Endothelial cell (in vitro differentiated cells): ENCODE measurements around the gene DFFB. TPM values are rescaled to one million over a fixed set of nuclear protein-coding genes. Genes with fewer than 3 reads are reported as not detected.

ENCODE experiments used
- DNase-seq: peaks from one replicate; pipeline ENCODE4 v3.0.0; 2021; ENCODE audit warnings: low spot score
- H3K27ac Mint-ChIP-seq: one replicate; pipeline ENCODE4 v1.8.0; 2021; ENCODE audit warnings: mixed read lengths, inconsistent platforms; ENCODE audit not compliant: unreplicated experiment
- H3K27me3 Mint-ChIP-seq: one replicate; pipeline ENCODE4 v1.8.0; 2021; ENCODE audit warnings: mild to moderate bottlenecking, moderate library complexity, mixed read lengths, inconsistent platforms; ENCODE audit not compliant: unreplicated experiment
- H3K36me3 Mint-ChIP-seq: one replicate; pipeline ENCODE4 v1.8.0; 2021; ENCODE audit warnings: mild to moderate bottlenecking, low read depth, mixed read lengths, inconsistent platforms; ENCODE audit not compliant: unreplicated experiment
- H3K4me1 Mint-ChIP-seq: one replicate; pipeline ENCODE4 v1.8.0; 2021; ENCODE audit warnings: mild to moderate bottlenecking, mixed read lengths, inconsistent platforms; ENCODE audit not compliant: unreplicated experiment
- H3K4me3 Mint-ChIP-seq: one replicate; pipeline ENCODE4 v1.8.0; 2021; ENCODE audit warnings: mild to moderate bottlenecking, mixed read lengths, inconsistent platforms; ENCODE audit not compliant: unreplicated experiment
- H3K9me3 Mint-ChIP-seq: one replicate; pipeline ENCODE4 v1.8.0; 2021; ENCODE audit warnings: mixed read lengths, inconsistent platforms; ENCODE audit not compliant: unreplicated experiment
- total RNA-seq: library from RNA; stranded (reverse); fragmentation: NEBNext Ultra II Directional; extraction: Animal tissue kit (Norgen Biotek cat#: 25700); gene quantifications from one replicate; pipeline ENCODE4 v1.2.1, GENCODE V29; 2021; ENCODE audit not compliant: unreplicated experiment
- TF ChIP-seq, protein P1 (sequence below): fragments of 200-600 bp; sonication (generic); IDR thresholded peaks from one replicate; pipeline ENCODE4 v1.5.0; 2021; ENCODE audit warnings: antibody characterized with exemption; ENCODE audit not compliant: unreplicated experiment

Gene DFFB
- total RNA-seq, 1 donor from 2014 or later, result 6.8 TPM

DNA sequence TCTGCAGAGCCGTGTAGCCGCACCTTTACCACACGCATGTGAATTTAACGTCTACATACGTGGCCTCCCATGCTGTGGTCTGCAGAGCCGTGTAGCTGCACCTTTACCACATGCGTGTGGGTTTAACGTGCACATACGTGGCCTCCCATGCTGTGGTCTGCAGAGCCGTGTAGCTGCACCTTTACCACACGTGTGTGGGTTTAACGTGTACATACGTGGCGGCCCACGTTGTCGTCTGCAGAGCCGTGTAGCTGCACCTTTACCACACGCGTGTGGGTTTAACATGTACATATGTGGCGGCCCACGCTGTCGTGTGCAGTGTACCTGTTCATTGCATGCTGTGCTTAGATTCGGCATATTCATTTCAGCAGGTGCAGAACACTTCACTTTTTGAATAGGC is 17.5 kb downstream of the DFFB start:
- TF ChIP-seq, protein P1, sequence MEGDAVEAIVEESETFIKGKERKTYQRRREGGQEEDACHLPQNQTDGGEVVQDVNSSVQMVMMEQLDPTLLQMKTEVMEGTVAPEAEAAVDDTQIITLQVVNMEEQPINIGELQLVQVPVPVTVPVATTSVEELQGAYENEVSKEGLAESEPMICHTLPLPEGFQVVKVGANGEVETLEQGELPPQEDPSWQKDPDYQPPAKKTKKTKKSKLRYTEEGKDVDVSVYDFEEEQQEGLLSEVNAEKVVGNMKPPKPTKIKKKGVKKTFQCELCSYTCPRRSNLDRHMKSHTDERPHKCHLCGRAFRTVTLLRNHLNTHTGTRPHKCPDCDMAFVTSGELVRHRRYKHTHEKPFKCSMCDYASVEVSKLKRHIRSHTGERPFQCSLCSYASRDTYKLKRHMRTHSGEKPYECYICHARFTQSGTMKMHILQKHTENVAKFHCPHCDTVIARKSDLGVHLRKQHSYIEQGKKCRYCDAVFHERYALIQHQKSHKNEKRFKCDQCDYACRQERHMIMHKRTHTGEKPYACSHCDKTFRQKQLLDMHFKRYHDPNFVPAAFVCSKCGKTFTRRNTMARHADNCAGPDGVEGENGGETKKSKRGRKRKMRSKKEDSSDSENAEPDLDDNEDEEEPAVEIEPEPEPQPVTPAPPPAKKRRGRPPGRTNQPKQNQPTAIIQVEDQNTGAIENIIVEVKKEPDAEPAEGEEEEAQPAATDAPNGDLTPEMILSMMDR, result no peak
- H3K36me3 Mint-ChIP-seq, result peaks cover 39% of the 10 kb centered on the region
- DNase-seq, result no peak
- no peaks in the 10 kb centered on the region for H3K4me1 Mint-ChIP-seq
- H3K4me3 Mint-ChIP-seq, result no peak overlapping the region
- peaks cover 1% of the 10 kb centered on the region for H3K27me3 Mint-ChIP-seq
- H3K27ac Mint-ChIP-seq, result no peak overlapping the region
- no peaks in the 10 kb centered on the region for H3K9me3 Mint-ChIP-seq

DNA sequence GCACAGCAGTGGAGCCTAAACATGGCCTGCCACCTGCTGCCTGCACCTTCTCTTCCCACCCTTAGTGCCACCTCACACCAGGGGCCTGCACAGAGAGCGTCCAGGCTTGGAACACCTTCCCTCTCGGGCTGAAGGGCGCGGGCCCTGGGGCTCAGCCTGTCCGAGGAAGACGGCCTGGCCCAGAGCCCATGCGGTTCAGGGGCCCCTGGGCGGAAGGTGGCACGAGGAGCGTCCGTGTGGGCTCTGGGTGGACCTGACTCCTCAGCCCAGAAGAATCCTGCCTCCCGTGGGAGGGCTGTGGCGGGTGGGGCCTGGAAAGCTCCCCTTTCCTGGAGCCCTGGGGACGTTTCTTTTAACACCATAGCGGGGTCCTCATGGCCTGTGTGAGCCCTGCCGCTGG is 19.4 kb downstream of the DFFB start:
- Mint-ChIP-seq H3K4me3 (no peak overlapping the region), H3K36me3 (peaks cover 30% of the 10 kb centered on the region), H3K4me1 (no peaks in the 10 kb centered on the region), H3K27me3 (no peaks in the 10 kb centered on the region), H3K27ac (no peak overlapping the region), H3K9me3 (no peaks in the 10 kb centered on the region)
- DNase-seq, result no peak
- TF ChIP-seq, protein P1, result no peak

DNA sequence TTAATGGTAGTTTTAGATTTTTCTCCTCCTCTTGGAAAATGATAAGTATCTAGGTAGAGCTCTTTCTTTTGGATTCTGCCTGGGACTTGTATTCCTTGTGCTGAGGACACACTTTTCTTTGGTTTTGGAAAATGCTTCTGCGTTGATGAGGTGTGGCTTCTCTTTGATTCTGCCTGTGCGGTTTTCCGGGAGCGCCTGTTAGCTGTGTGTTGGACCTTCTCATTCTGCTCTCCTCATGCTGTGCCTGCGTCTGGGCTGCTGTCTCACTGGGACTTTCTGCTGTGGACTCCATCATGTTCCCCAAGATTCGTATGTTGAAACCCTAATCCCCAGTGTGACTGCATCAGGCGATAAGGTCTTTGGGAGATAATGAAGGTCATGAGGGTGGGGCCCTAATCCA is 21.8 kb downstream of the DFFB start:
- Mint-ChIP-seq H3K9me3 (no peaks in the 10 kb centered on the region), H3K27ac (no peak overlapping the region), H3K4me1 (no peaks in the 10 kb centered on the region), H3K27me3 (peaks cover 4% of the 10 kb centered on the region), H3K36me3 (peaks cover 23% of the 10 kb centered on the region), H3K4me3 (no peak overlapping the region)
- TF ChIP-seq, protein P1, result no peak
- no peak for DNase-seq

DNA sequence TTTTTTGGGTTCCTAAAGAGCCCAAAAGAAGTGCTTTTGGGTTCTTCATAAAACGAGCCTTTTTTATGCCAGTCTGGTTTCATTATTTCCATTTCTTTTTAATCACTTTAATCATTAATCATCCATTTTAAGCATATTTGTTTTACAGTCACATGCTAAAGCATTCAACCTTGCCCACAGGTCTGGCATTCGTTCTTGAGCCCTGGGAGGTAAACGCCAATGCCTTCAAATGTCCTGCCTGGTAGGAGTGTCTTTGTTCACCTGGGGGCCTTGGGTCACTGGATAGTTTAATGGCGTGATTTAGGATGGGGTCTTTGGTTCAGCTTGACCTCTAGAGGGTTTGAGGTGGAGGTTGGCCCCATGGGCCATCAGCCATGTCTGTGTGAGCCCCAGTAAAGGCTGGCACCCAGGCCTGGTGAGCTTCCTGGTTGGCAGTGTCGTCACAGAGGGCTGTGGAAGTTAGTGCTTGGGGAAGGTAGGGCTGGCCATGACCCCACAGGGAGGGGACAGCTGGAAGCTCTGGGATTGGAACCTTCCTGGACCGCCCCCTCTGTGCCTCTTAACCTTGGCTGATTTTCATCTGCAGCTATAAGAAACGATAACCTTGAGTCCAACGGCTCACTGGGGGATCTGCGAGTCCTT is 22.6 kb downstream of the DFFB start:
- H3K27ac Mint-ChIP-seq, result no peak overlapping the region
- H3K9me3 Mint-ChIP-seq, result no peaks in the 10 kb centered on the region
- peaks cover 23% of the 10 kb centered on the region for H3K36me3 Mint-ChIP-seq
- TF ChIP-seq, protein P1, result no peak
- H3K4me1 Mint-ChIP-seq, result no peaks in the 10 kb centered on the region
- DNase-seq, result no peak
- H3K4me3 Mint-ChIP-seq, result no peak overlapping the region
- peaks cover 4% of the 10 kb centered on the region for H3K27me3 Mint-ChIP-seq

DNA sequence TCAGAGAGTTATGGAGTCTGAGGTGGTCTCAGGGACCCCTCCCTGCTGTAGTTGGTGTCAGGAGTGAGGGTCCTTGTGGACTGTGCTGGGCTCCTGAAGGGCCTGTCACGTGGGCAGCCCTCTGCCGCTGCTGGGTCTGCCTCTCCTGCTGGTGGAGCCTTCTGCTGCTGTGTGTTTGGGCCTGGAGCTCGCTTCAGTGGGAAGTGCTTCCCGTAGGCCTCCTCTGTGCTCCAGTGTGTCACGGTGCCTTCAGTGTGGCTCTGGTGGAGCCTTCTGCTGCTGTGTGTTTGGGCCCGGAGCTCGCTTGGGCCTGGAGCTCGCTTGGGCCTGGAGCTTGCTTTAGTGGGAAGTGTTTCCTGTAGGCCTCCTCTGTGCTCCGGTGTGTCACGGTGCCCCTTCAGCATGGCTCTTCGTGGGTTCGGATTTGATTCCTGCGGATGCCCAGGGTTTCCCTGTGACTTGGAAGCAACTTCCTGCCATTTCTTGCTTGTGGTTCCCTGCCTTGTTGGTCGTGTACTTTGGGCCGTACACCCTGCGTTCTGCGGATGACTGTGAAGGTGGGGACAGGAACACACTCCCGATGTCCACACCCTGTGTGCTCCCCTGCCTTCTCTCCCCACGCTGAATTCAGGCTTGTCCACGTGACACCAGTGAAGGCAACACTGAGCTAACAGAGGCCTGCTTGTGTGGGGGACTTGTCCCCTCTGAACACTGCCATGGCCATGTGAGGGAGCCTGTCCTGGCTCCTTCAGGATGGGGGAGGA is 23.3 kb downstream of the DFFB start:
- Mint-ChIP-seq H3K9me3 (no peaks in the 10 kb centered on the region), H3K27ac (no peak overlapping the region), H3K4me3 (no peak overlapping the region), H3K4me1 (no peaks in the 10 kb centered on the region), H3K27me3 (peaks cover 4% of the 10 kb centered on the region), H3K36me3 (peaks cover 23% of the 10 kb centered on the region)
- DNase-seq, result no peak
- TF ChIP-seq, protein P1, result no peak
